Colonic mucosa (tissue), 4 donors: ENCODE data around the gene TPD52L2. TPM values are rescaled to one million over a fixed set of nuclear protein-coding genes. Genes with fewer than 3 reads are reported as not detected.

Experiments
- DNase-seq: peaks from one replicate; pipeline ENCODE4 v3.0.0-alpha.2; 2020
- H3K27ac ChIP-seq: fragments of 200-600 bp; one replicate; pipeline ENCODE4 v1.8.0; 2021
- H3K27me3 ChIP-seq: fragments of 200-600 bp; one replicate; pipeline ENCODE4 v1.8.0; 2021
- H3K36me3 ChIP-seq: fragments of 200-600 bp; one replicate; pipeline ENCODE4 v1.8.0; 2021
- H3K4me1 ChIP-seq: fragments of 200-600 bp; one replicate; pipeline ENCODE4 v1.8.0; 2021; ENCODE audit warnings: mild to moderate bottlenecking
- H3K4me3 ChIP-seq: fragments of 200-600 bp; one replicate; pipeline ENCODE4 v1.8.0; 2021
- H3K9ac ChIP-seq, 2 donors: one replicate each; pipeline ENCODE4 v1.7.0; 2013; ENCODE audit warnings: control low read depth in 2 of 2, low read depth in 2 of 2, low read length in 2 of 2
- H3K9me3 ChIP-seq: fragments of 200-600 bp; one replicate; pipeline ENCODE4 v1.8.0; 2021
- intact Hi-C: fragments of 100-400 bp; cut with DNase I; formaldehyde crosslinking; loops from one replicate; pipeline ENCODE4 v1.14.1; 2022
- total RNA-seq, 2 donors: library from RNA; stranded (reverse); fragmentation: NEBNext Ultra II Directional in 1 of 2; extraction: Animal tissue kit (Norgen Biotek cat#: 25700) in 1 of 2; gene quantifications; one replicate each; pipeline ENCODE4 v1.2.1, GENCODE V29; 2021
- TF ChIP-seq, protein P1 (sequence below): fragments of 200-600 bp; IDR thresholded peaks from one replicate; pipeline ENCODE4 v1.8.0; 2022; ENCODE audit warnings: antibody characterized with exemption, mild to moderate bottlenecking
- donor health status: healthy.
- donor health status: DM: no; HTN: no; CAD: no.
- donor health status: DM: no; HTN: no; CAD: no.

The TPD52L2 gene
- total RNA-seq, 2 donors from 2014 or later, result 54.0 to 66.1 TPM

DNA sequence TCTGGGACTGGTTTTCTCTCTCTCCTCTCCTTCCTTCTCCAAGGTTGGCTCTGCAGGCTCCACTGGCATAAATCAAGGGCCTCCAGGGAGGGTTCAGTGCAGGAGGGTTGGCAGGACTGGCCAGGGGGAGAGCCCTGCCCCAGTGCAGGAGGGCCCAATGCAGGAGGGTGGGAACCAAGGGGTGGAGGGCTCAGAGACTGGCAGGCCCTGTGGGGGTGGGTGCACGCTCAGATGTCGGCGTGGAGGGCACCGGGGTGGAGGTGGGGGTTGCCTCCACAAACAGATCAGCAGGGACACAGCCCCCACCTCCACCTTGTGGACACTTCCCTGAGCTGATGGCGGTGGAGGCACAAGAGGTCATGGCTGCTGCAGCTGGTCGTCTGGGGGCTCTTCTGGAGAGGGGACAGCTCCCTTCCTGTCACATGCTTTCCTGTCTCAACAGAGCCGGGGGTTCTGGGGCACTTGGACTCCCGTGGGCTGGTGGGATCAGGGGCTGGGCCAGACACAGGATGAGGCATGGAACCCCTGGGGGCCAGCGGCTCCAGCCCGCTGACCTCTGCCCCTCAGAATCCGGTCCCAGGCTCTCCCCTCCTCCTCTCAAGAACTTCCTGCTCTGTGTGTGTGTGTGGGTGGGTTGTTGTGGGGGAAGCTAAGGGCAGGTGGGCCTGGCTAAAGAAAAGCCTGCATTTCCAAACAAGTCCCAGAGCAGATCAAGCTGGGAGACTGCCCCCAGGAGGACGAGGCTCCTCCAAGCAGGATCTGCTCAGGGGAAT is 6.5 kb upstream of the TPD52L2 start:
- no peaks in the 10 kb centered on the region for H3K9me3 ChIP-seq
- TF ChIP-seq, protein P1, sequence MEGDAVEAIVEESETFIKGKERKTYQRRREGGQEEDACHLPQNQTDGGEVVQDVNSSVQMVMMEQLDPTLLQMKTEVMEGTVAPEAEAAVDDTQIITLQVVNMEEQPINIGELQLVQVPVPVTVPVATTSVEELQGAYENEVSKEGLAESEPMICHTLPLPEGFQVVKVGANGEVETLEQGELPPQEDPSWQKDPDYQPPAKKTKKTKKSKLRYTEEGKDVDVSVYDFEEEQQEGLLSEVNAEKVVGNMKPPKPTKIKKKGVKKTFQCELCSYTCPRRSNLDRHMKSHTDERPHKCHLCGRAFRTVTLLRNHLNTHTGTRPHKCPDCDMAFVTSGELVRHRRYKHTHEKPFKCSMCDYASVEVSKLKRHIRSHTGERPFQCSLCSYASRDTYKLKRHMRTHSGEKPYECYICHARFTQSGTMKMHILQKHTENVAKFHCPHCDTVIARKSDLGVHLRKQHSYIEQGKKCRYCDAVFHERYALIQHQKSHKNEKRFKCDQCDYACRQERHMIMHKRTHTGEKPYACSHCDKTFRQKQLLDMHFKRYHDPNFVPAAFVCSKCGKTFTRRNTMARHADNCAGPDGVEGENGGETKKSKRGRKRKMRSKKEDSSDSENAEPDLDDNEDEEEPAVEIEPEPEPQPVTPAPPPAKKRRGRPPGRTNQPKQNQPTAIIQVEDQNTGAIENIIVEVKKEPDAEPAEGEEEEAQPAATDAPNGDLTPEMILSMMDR, result no peak
- peak overlapping the region; percentile 26 to 33 for H3K9ac ChIP-seq
- H3K4me1 ChIP-seq, result peaks cover 12% of the 10 kb centered on the region
- no peaks in the 10 kb centered on the region for H3K36me3 ChIP-seq
- peak; percentile 22 for DNase-seq
- peaks cover 26% of the 10 kb centered on the region for H3K27me3 ChIP-seq
- H3K4me3 ChIP-seq, result no peak overlapping the region
- peak overlapping the region; percentile 48 for H3K27ac ChIP-seq
- intact Hi-C loops, result no loop called here

- Histone ChIP-seq H3K4me3 (no peak overlapping the region), H3K9me3 (no peaks in the 10 kb centered on the region), H3K9ac (peak overlapping the region in 1 of 2 donors; percentile 26), H3K27ac (peak overlapping the region; percentile 9), H3K4me1 (peaks cover 12% of the 10 kb centered on the region), H3K27me3 (peaks cover 22% of the 10 kb centered on the region), H3K36me3 (no peaks in the 10 kb centered on the region)
- intact Hi-C loops, result no loop called here
- DNase-seq, result no peak
- TF ChIP-seq, protein P1, result no peak
Observed at GRCh38 chr20:63859166-63859699, 5.8 kb upstream of the TPD52L2 start.

GRCh38 chr20:63860325-63861051 is 4.6 kb upstream of the TPD52L2 start:
- Histone ChIP-seq H3K9ac (no peak overlapping the region), H3K27ac (no peak overlapping the region), H3K36me3 (no peaks in the 10 kb centered on the region), H3K27me3 (peaks cover 10% of the 10 kb centered on the region), H3K4me3 (no peak overlapping the region), H3K9me3 (no peaks in the 10 kb centered on the region), H3K4me1 (peaks cover 8% of the 10 kb centered on the region)
- TF ChIP-seq, protein P1, result no peak
- intact Hi-C loops, result loop anchor here (5.0 to 10.0 kb wide), 2 partner anchors 73 to 316 kb away; partner anchors contain the start of gene SRMS
- no peak for DNase-seq

GRCh38 chr20:63861365-63861934 is 3.6 kb upstream of the TPD52L2 start, which contains the start of gene ABHD16B:
TSS of gene ABHD16B (plus strand) at chr20:63861498. CDS start at chr20:63861541, 43 bp downstream.
- H3K9me3 ChIP-seq, result no peaks in the 10 kb centered on the region

More at GRCh38 chr20:63861365-63861934, 3.6 kb upstream of the TPD52L2 start, which contains the start of gene ABHD16B:
- TF ChIP-seq, protein P1, result no peak
- no peak for DNase-seq
- Histone ChIP-seq H3K9ac (no peak within 1 kb of the TSS), H3K4me3 (no peak within 1 kb of the TSS), H3K27ac (no peak within 1 kb of the TSS), H3K4me1 (peaks cover 11% of the 10 kb centered on the region), H3K36me3 (no peaks in the 10 kb centered on the region), H3K27me3 (peaks cover under 1% of the 10 kb centered on the region)
- intact Hi-C loops, result loop anchor here (5.0 to 10.0 kb wide), 2 partner anchors 74 to 317 kb away; partner anchors contain the start of gene SRMS
